ENCODE data around the gene CYSRT1.
A peak's percentile ranks its signal among the peaks of the same experiment; 100 is the strongest.

Gene CYSRT1

DNA sequence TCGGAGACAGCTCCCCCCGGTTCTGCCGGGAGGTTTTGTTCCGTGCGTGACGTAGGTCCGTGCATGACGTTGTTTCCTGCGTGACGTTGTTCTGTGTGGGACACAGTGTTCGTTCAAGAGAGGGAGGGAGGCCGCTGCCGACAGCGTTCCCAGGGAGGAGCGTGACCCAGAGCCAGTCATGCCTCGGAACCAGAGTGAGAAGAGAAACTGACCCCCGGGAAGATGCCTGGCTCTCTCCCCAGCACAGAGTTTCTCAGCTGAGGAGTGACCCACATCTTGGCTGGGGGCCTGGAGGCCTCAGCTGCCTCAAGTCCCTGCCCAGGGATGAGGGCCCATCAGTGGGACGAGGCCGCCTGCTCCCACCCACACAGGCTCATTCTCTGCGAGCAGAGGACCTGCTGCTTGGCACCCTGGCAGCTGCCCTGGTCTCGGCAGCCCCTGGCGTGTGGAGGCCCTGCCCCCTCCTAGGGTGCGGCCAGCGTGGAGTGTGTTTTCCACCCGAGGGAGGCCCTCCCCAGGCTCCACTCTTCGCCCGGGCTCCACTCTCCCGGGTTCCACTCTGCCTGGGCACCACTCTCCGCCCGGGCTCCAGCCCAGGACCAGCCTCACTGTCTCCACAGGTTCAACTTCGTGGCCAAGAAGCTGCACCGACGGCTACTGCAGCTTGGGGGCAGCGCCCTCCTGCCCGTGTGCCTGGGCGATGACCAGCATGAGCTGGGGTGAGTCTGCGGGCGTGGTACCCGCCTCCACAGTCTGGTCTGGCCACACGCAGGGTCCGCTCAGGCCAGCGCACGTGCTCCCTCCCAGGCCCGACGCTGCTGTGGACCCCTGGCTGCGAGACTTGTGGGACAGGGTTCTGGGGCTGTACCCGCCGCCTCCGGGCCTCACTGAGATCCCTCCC, 11.6 kb upstream of the CYSRT1 start:
- DNase-seq: no peak

DNA sequence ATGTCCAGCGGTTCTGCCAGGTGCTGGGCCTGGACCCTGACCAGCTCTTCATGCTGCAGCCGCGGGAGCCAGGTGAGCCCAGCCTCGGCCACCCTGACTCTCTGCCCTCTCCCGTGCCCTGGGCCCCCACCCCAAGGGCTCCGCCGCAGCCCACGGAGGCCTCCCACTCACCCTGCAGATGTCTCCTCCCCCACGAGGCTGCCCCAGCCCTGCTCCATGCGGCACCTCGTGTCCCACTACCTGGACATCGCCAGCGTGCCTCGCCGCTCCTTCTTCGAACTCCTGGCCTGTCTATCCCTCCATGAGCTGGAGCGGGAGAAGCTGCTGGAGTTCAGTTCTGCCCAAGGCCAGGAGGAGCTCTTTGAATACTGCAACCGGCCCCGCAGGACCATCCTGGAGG, 10.4 kb upstream of the CYSRT1 start:
- DNase-seq: no peak

DNA sequence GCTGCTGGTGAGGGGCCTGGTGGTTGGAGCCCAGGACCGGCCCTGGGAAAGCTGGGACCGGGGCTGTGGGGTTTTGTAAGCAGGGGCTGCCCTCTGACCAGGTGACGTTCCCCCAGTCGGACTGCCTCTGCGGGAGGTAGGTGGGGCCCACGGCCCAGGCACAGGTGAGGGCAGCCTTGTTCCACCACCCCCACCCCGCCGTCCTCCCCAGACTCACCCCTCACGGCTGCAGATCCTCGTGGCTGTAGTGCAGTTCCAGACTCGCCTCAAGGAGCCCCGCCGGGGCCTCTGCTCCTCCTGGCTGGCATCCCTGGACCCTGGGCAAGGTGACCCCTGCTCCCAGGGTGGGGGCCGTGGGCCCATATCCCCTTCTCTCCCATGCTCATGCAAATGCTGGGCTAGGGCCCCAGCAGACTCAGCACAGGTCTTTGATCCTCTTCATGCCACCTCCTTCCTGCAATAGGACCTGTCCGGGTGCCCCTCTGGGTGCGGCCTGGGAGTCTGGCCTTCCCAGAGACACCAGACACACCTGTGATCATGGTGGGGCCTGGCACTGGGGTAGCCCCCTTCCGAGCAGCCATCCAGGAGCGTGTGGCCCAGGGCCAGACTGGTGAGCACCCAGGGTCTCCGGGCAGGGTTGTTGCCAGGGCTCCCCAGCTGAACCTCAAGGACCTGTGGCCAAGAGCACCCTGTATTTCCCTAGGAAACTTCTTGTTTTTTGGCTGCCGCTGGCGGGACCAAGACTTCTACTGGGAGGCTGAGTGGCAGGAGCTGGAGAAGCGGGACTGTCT, 9.6 kb upstream of the CYSRT1 start:
- DNase-seq: no peak

DNA sequence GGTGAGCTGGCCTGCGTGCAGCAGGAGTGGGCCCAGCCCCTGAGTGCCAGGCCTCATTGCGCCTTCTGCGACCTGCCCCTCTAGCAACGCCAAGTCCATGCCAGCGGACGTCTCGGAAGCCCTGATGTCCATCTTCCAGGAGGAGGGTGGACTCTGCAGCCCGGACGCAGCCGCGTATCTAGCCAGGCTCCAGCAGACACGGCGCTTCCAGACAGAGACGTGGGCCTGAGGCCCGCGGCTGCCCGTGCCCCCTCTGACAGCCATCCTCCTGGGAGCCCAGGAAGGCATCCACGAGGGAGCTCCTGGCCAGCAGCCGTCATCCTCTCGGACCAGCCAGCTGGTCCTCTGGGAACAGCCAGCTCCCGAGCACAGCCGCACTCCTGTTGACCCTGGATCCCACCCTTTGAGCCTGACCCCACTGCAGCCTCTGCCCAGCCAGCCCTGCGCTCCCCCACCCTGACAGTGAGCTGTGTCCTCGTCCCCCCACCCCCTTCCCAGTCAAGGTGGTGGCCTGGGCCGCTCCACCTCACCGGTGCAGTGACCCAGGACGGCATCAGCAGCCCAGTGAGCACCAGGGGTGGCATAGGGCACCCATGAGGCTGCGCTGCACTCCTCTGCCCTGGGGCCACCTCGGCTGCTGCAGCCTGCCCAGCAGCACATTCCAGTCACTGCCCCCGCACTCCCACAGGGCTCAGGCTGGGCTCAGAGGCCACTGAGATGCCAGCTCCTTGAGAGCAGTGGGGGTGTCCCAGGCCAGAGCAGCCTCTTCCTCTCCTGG, 8.6 kb upstream of the CYSRT1 start:
- DNase-seq: no peak

DNA sequence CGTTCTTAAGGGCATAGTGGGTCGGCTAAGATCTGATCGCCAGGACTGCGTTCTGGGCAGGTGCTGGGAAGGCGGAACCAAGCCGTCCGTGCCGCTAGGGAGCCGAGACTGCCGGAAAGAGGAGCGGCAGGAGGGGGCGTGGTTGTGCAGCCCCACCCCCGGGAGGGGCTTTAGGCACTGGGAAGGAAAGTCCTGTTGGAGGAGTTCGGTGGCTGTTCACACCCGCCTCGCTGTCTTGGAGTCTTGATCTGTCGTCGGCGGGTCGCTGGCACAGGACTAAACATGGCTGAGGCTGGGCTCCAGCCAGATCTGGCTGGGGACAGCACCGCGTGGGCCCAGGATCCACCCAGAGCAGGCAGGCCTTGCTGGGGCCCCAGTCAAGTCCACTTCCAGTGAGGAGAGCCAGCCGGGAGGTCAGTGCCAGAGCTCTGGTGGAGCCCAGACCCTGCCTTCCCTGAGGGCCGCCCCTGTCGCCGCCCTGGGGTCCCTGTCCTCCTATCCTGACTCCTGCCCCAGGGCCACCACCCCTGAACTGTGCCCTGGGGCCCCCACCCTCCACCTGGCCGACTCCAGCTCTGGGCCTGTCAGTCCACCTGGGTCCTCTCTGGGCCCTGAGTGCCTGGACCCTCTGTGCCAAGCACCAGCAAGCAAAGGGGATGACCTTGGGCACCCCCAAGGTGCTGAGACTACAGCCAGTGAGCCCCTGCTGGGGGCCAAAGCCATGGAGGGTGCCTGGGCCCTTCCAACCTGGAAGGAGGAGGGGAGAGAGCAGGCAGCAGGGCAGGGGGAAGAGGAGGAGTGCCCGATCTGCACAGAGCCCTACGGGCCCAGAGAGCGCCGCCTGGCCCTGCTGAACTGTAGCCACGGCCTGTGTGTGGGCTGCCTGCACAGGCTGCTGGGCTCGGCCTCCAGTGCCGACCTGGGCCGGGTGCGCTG, 7.4 kb upstream of the CYSRT1 start:
- peak; percentile 77 for DNase-seq

DNA sequence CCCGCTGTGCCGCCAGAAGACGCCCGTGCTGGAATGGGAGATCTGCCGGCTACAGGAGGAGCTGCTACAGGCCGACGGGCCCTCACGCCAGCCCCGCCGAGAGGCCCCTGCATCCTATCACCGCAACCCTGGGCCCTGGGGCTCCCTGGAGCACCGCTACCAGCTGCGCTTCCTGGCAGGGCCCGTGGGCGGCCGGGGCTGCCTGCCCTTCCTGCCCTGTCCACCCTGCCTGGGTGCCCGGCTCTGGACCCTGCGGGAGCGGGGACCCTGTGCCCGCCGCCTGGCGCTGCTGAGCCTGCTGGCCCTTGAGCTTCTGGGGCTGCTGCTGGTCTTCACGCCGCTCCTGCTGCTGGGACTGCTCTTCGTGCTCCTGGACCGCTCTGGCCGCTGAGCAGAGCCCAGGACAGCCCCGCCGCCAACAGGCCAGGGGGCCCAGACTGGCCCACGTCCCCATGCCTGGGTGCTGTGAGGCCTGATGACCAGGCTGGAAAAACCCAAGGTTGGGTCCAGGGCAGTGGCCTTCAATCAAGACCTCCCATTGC, 6.7 kb upstream of the CYSRT1 start:
- DNase-seq: no peak

DNA sequence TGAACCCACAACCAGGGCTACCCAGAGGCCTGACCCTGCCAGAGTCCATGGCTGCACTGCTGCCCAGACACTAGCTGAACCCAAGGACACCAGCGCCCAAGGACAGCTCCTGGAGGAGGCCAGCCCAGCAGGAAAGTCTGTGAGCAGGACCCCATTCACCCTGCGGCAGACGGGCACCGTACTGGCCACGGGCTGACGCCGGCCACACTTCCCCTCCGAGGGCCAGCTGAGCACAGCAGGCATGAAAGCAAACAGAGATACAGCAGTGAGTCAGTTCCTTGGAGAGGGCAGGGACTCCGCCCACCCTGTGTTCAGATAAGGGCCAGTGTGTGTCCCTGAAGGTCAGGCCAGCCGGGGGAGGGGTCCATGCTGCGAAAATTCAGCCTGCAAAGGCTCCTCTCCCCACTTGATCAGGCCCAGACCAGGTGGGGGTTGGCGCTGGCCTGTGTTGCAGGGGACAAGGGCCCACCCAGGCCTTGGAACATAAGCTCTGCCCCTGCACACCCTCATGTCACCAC, 6.2 kb upstream of the CYSRT1 start:
- no peak for DNase-seq

DNA sequence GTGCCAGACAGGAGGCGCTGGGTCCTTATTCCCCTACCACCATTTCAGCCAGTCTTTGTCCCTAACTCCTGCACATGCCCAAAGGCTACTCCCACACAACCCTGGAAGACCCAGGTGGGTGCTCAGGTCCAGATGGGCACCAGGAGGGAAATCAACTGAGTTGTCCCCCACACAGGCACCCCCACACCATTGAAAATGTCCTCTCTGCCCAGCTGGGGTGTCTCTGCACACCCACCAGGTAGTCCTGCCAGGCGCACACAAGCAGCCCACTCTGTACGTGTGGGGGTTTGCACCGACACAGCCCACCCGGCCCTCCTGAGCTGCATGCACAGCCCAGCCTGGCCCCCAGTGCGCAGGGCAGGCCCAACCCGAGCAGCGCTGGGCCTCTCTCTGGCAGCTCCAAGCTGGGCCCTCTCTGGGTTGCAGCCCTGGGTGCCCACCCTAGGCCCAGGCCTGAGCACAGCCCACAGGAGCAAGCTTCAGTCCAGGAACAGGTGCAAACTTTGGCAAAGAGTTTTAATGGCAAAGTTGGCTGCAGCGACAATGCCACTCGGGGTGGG, 5.1 kb upstream of the CYSRT1 start:
- DNase-seq: no peak

DNA sequence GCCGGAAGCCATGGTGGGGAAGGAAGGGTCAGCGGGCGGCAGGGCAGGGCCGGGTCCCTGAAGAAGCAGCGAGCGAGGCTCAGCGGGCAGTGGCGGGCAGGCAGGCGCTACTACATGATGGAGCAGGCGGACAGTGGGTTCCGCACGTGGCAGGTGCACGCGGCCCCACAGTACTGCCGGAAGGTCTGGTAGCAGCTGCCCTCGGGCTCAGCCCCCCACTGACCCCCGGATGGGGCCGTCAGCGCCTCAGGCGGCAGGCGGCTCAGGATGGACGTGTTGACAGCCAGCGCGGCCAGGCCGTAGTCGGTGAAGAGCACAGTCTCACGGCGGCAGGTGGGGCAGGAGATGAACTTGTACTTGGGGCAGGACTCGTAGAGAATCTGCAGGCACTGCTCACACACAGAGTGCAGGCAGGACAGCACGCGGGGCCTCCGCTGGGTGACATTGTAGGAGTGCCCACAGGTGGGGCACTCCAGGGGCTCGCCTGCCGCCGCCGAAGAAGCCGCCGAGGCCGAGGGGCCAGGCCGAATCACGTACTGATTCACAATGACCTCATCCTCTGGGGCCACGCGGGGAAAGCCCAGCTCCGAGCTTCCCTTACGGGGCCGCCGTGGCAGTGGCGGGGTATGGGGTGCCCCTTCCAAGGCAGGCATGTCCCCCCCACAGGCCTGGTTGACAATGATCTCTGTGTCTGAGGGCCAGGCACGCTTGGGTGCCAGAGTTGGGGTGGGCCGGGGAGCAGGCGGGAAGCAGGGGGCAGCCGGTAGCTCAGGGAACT, 4.5 kb upstream of the CYSRT1 start:
- no peak for DNase-seq

DNA sequence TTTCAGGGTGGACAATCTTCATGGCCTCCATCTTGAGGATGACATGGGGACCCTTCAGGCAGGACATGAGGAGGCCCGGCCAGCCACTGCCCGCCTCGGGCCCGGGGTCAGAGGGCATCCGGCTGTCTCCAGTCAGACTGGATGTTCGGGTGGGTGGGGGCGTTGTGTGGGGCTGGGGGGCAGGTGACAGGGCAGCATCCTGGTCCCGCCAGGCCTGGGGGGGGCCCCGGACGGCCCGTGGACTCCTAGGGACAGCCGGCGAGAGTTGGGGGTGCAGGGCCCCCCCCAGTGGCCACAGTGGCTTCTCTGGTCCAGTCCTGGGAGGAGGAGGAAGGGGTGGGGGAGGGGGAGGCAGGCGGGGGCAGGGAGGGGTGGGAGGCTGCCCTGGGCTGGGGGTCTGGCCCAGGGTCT, 3.9 kb upstream of the CYSRT1 start:
- no peak for DNase-seq

DNA sequence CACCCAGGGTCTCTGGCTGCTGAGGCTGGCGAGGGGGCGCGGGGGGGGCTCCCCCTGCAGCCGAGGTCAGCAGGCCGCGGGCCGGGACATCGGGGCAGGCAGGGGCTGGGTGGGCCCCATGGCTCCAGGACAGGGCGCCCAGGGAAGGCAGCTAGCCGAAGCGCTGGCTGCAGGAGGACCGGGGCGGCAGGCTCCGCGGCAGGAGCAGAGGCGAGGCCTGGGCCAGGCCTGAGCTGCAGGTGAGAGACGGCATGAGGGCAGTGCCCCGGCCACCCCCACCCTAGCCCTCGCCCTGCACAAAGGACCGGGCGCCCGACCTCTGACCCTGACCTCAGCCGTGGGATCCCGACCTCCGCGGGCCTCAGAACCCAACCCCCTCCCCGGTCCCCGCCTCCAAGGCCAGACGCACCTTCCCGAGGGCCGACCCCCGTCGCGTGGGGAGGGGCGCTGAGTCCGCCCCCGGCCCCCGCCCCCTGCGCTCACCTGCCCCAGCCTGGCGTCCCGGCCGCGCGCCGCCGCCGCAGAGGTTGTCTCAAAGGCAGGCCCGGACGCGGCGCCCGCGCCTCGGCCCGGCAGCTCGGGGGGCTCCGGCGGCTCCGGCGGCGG, 3.4 kb upstream of the CYSRT1 start:
- DNase-seq: no peak

DNA sequence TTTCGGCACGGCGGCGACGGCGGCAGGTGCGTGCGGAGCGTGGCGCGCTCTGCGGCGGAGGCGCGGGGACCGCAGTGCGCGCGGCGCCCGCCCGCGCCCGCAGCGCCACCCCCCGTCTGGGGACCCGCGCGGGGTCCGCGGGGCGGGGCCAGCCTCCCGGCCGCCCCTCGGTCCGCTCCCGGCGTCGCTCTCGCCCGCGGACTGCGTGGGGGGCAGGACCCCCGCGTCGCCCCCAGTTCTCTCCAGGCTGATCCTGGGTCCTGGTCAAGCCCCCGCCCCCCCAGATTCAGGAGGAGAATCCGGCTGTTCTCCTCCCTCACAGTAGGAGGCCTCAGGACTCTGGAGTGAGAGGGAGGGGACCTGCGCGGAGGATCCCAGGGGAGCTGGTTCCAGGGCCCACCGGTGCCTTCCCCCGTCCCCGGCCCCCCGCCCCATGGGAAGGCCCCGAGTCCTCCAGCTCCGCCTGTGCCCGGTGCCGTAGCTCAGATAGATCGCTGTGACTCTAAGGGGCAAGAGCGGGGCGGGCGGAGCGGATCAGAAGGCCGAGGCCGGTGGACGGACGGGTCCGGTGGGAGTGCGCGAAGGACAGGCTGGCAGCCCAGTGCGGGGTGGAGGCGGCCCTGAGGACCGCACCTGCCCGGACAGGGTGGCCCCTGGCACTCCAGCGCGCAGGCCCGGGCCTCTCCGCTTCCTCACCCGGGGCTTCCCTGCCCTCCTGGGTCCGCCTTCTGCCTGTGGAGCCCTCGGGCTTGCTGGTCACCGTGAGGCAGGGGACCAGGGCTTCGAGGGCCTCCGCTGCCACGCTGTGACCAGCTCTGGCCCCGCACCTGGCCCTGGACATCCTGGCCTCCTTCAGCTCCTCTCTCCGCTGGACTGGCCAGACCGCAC, 2.5 kb upstream of the CYSRT1 start, which contains the start of gene RNF208:
RNF208 (minus strand) TSS at position 51 of the 888 bp plus-strand sequence. CDS start 1,028 bp downstream, outside the sequence.
- DNase-seq: no peak

DNA sequence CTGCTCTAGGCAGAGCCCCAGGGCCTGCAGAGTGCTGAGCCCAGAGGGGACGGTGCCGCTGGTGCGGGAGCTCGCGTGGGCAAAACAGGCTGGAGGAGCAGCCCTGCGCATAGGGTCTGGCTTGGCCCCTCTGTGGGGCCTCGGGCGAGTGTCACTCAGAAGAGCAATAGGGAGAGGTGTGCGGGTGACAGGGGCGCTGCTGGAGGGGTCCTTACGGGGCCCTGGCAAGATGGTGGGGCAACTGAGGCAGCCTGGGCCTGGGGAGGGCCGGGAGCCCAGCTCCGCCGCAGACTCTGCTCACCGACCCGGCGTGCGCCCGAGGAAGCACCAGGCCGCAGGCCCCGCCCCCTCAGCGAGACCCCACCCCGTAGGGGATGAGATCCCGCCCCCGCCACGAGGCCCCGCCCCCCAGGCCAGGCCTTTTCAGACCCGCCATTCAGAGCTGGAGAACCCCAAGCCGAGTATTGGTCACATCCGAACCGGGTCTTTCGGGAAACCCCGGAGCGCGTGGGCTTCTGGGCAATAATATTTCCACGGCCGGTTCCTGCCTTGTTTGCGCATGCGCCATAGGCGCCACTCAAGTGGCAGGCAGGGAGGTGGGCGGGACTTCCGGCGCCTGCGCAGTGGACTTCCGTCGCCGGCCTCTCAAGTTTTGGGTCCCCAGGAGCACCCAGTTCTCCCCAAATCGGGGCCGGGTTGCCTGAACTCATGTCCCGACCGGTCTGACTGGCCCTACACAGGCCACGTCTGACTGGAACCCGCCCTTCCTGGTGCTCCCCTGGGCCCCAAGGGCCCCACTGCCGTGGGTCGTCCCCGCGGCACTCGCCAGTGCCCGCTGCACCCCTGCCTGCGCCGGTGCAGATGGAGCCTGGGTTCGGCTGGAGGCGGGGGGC, 1.6 kb upstream of the CYSRT1 start:
- DNase-seq: peak; percentile 88

DNA sequence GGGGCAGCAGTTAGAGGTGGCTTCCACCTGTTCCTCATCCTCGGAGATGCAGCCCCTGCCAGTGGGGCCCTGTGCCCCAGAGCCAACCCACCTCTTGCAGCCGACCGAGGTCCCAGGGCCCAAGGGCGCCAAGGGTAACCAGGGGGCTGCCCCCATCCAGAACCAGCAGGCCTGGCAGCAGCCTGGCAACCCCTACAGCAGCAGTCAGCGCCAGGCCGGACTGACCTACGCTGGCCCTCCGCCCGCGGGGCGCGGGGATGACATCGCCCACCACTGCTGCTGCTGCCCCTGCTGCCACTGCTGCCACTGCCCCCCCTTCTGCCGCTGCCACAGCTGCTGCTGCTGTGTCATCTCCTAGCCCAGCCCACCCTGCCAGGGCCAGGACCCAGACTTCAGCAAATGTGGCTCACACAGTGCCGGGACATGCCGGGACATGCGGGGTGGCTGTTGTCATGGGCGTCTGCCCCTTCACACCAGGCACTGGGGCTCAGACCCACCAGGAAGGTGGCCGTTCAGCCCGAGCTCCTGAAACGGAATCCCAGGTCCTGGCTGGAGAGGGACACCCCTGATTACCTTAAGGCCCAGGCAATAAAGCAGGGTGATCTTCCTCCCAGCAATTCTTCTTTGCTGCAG, 841 bp downstream of the CYSRT1 start:
- no peak for DNase-seq

DNA sequence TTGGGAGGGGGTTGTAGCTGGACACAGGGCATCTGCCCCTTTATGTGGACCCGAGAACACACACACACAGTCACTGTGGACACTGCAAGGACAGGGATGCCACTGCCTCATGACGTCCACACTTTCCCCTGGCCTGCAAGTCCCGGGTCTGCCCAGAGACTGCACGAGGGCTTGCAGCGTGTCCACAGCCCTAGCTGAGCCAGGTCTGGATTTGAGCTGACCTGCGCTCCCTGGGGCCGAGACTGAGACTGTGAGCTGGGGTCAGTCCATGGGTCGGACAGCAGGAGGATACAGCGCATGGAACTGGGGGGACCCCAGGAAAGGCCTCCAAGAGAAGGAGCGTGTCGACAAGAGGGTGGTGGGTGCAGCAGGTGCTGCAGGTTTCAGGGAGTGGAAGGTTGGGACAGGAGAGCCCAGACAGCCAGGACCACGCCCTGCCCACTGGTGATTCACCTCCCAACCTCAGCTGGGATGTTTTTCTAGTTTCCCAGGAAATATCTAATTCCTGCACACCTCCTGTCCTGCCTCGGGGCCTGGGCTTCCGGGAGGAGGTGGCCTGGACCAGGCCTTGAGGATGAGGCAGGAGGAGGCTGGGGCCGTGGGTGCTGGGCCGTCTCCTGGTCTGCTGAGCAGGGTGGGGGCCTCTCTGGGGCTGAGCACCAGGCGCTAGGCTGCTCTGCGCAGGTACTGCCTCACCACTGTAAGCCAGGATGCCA, 1.5 kb downstream of the CYSRT1 start:
- no peak for DNase-seq

DNA sequence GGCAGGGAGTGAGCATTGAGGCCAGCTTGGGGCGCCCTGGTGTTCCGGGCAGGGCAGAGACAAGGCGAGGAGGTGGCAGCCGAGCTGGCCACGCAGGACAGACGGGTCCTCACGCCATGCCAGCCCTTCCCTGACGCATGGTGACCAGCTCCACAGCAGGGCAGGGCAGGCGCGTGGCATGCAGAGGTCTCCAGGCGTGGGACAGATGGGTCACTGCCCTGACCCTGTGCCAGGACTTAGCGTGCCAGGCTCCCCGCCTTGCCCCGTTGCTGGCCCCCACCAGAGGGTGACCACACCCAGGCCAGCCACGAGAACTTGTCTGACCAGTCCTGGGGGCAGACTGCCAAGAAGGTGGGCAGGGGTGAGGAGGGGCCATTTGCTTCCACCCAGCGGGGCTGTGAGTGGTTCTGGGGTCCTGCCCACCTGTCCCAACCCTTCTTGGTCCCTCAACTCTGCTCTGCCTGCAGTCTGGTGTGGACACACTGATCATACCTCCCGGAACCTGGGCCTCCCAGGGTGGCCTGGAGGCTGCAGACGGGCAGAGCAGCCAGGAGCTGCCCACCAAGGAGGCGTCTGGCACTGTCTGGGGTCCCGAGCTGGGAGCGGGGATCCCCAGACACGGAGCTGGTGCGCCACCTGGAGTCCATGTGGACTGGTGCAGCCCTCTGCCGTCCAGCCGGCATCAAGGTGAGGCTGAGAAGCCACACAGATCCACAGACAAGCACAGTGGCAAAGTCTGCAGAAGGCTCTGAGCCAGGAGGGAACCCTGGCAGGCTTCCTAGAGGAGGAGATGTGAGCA, 2.3 kb downstream of the CYSRT1 start, which contains the start of gene RNF224:
RNF224 (plus strand) TSS at position 449 of the 799 bp plus-strand sequence. CDS start 834 bp downstream, outside the sequence.
- peak; percentile 18 for DNase-seq
